Epithelial cell of proximal tubule (primary cell): ENCODE data around the gene CACNG5. TPM values are rescaled to one million over a fixed set of nuclear protein-coding genes. Genes with fewer than 3 reads are reported as not detected.
A peak's percentile ranks its signal among the peaks of the same experiment; 100 is the strongest.

Experiments used
- DNase-seq: peaks from one replicate; pipeline ENCODE4 v3.0.0-alpha.2; 2011; ENCODE audit warnings: low read depth
- H3K4me3 ChIP-seq: 2 replicates; pipeline ENCODE4 v1.5.1; 2011; ENCODE audit warnings: low read depth, mild to moderate bottlenecking, low read length
- total RNA-seq: library from RNA; depleted of rRNA; stranded (reverse); fragments of >200 nt; gene quantifications from 2 replicates; pipeline ENCODE4 v1.2.3, GENCODE V29; 2015
- TF ChIP-seq, protein P1 (sequence below): conservative IDR thresholded peaks from 2 replicates; pipeline ENCODE4 v1.5.1; 2012; ENCODE audit warnings: low read depth, mild to moderate bottlenecking, low read length

CACNG5 gene
- total RNA-seq, 1 donor from 2014 or later = not detected

DNA sequence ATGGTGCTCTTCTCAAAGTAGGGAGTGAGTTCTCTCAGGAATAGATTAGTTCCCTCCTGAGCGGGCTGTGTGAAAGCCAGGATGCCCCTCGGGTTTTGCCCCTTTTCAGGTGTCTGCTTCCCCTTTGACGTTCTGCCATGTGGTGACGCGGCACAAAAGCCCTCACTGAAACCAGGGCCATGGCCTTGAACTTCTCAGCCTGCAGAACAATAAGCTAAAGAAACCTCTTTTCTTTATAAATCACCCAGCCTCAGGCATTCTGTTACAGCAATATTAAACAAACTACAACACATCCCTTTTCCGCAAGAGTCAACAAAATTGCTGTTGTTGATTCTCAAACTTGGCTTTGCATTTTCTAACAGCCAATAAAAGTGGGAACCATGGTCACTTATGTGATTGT is 15.5 kb upstream of the CACNG5 start:
- TF ChIP-seq, protein P1, sequence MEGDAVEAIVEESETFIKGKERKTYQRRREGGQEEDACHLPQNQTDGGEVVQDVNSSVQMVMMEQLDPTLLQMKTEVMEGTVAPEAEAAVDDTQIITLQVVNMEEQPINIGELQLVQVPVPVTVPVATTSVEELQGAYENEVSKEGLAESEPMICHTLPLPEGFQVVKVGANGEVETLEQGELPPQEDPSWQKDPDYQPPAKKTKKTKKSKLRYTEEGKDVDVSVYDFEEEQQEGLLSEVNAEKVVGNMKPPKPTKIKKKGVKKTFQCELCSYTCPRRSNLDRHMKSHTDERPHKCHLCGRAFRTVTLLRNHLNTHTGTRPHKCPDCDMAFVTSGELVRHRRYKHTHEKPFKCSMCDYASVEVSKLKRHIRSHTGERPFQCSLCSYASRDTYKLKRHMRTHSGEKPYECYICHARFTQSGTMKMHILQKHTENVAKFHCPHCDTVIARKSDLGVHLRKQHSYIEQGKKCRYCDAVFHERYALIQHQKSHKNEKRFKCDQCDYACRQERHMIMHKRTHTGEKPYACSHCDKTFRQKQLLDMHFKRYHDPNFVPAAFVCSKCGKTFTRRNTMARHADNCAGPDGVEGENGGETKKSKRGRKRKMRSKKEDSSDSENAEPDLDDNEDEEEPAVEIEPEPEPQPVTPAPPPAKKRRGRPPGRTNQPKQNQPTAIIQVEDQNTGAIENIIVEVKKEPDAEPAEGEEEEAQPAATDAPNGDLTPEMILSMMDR = no peak
- DNase-seq = no peak
- H3K4me3 ChIP-seq = no peak overlapping the region

DNA sequence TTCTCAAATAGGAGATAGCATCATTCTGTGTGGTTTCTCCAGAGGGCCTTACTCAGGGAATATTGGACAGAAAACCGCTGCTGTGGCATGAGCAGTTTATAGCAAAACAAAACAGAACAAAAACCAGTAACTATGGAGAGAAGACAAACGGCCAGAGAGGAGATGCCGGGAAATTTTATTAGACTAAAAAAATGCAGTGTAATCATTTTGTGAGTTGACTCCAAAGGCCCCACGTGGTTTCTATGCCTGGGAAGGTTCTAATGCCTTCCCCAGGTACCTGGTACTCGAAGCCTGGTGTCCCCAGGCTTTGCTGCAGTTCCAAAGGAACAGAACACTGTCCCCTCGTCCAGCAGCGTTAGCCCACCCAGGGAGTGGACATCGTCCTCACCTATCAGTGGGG is 12.9 kb upstream of the CACNG5 start:
- no peak overlapping the region for H3K4me3 ChIP-seq
- TF ChIP-seq, protein P1 = no peak
- DNase-seq = no peak

DNA sequence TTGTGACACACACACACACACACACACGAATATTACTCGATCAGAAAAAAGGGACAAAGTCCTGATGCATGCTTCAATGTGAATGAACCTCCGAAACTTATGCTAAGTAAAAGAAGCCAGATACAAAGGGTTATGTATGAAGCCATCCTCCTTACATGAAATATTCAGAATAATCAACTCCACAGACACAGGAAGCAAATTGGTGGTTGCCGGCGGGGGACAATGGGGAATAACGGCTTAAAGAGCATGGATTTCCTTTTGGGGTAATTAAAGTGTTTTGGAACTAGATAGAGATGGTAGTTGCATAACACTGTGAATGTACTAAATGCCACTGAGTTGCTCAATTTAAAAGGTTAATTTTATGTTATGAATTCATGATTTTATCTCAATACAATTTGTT is 8.1 kb upstream of the CACNG5 start:
- TF ChIP-seq, protein P1 = no peak
- no peak for DNase-seq
- H3K4me3 ChIP-seq = no peak overlapping the region

DNA sequence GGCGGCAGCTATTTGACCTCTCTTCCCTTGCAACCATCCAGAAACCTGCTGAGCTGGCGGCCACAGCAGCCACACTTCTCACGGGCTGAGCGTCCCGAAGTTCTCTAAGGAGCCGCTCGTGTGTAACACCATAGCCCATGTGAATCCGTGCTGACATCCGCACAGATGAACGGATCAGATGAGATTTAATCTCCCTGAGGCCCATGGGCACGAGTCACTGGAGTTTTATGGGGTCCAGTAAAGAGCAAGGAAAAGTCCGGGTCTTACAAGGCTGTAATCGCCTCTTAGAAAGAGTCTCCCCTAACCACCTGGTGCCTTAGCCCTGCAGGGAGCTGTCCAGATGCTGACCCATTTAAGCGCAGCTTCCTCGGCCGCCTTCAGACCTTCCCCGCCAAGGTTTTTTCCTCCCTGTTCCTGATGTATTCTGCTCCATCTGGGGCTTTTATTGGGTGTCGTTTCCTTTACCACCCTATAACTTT is 5.5 kb upstream of the CACNG5 start:
- no peak overlapping the region for H3K4me3 ChIP-seq
- DNase-seq = peak; percentile 6
- TF ChIP-seq, protein P1 = no peak

DNA sequence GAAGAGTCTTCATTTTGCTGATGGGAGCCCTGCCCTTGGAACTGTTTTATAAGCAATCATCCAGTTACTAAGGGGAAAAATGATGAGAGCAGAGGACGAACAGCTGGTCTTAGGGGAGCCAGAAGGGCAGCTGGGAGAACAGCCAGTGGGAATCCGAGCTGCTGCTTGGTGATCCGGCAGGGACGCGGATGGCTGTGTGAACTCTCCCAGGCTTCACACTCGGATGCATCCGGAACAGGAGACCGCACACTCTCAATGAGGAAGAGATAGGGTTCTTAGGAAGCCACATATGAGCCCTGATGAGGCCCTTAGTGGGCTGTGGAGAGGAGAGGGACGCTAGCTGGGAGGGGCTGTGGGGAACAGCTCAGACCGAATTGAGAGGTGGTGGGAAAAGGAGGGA is 5.0 kb upstream of the CACNG5 start:
- TF ChIP-seq, protein P1 = no peak
- no peak overlapping the region for H3K4me3 ChIP-seq
- no peak for DNase-seq

DNA sequence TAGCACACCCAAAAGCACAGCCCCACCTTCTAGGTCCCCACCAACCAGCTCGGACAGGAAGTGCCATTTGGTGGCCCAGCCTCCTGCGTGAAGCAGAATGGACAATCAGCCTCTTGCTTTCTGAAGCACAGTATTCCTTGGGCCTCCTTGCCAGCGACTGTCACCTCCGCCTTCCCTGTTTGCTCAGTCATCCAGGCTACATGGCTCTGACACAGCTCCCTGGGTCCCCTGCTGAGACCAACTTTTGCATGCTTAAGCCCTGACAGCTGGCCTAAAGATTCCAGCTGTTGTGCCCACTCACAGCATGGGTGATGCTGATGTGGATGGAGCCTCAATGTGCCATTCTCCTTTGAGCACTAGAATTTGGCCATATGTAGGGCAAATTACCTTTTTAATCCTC is 4.5 kb upstream of the CACNG5 start:
- TF ChIP-seq, protein P1 = no peak
- no peak overlapping the region for H3K4me3 ChIP-seq
- no peak for DNase-seq

DNA sequence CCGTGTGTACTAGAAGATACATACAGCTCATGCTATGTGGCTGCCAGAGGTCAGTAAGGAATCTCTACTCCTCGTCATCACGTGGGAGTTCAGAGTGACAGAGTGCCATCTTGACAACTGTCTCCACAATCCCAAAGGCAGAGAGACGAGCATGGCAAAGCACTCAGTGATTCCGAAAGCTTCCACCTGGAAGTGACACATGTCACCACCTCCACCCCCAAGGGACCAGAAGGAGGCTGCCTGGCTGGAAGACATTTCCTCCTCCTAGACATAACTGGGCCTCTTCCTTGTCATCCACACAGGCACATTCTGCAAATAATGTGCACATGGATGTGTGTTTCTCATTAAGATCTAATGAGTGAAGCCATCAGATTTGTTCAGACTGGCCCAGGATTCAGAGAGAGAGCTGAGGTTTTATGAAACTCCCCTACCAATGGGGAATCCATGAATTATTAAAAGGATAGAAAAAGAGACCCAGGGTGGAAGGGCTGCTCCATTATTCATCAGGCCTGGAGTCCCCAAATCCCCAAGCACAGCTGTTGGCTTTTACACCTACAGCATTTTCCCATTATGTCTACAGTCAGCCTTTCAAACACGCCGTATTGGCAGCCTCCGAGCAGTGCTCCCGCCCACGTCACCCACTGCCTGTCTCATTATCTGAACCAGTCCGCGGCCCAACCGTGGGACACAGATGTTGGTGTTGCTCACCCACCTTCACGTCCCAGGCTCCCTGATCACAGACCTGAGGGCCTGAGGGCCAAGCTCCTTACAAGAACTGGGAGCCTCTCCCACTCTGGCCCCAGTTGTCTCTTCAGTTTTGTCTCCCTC is 3.3 kb upstream of the CACNG5 start:
- H3K4me3 ChIP-seq = no peak overlapping the region
- TF ChIP-seq, protein P1 = no peak
- DNase-seq = no peak
